K562 (cell line): ENCODE measurements around the gene AMIGO1. TPM values are rescaled to one million over a fixed set of nuclear protein-coding genes. Genes with fewer than 3 reads are reported as not detected.

ENCODE experiments used
- ADNP ChIP-seq: fragments of 200-800 bp; sonication (Bioruptor generic); IDR thresholded peaks from 2 replicates; pipeline ENCODE4 v1.6.1; 2016; ENCODE audit warnings: missing genetic modification characterization, missing compliant biosample characterization
- ARID2 ChIP-seq: fragments of 450-650 bp; IDR thresholded peaks from 2 replicates; pipeline ENCODE4 v1.6.1; 2017; ENCODE audit warnings: antibody characterized with exemption, mild to moderate bottlenecking
- ATF7 ChIP-seq: fragments of 450-650 bp; IDR thresholded peaks from 2 replicates; pipeline ENCODE4 v1.7.1; 2014; ENCODE audit warnings: mild to moderate bottlenecking, moderate library complexity
- BACH1 ChIP-seq: fragments of 200-800 bp; sonication (Bioruptor generic); IDR thresholded peaks from 2 replicates; pipeline ENCODE4 v1.6.1; 2016; ENCODE audit warnings: missing genetic modification characterization, missing compliant biosample characterization
- BRD9 ChIP-seq: fragments of 450-650 bp; IDR thresholded peaks from 2 replicates; pipeline ENCODE4 v1.6.1; 2018; ENCODE audit warnings: low read depth; ENCODE audit not compliant: partially characterized antibody
- CEBPG ChIP-seq, 3 experiments: fragments of 200-800 bp in 1 of 3; sonication (Bioruptor generic) in 1 of 3; sonication (generic) in 1 of 3; formaldehyde crosslinking in 1 of 3; IDR thresholded peaks in 2 of 3; conservative IDR thresholded peaks in 1 of 3; 2 replicates each; pipeline versions ENCODE4 v1.6.1 to v1.8.0; 2016 to 2022; ENCODE audit warnings: missing compliant biosample characterization in 2 of 3, missing genetic modification characterization in 2 of 3, mild to moderate bottlenecking in 1 of 3, missing genetic modification reagents in 1 of 3
- CHD2 ChIP-seq: IDR thresholded peaks from 2 replicates; pipeline ENCODE4 v1.6.1; 2011; ENCODE audit warnings: low read depth, low read length
- EP400 ChIP-seq: fragments of 450-650 bp; IDR thresholded peaks from 2 replicates; pipeline ENCODE4 v1.6.1; 2017; ENCODE audit warnings: antibody characterized with exemption, mild to moderate bottlenecking, moderate library complexity
- ERF ChIP-seq: fragments of 450-650 bp; formaldehyde crosslinking; IDR thresholded peaks from 2 replicates; pipeline ENCODE4 v1.4.0; 2020; ENCODE audit warnings: mild to moderate bottlenecking, mixed read lengths
- FUS ChIP-seq: fragments of 200-400 bp; formaldehyde crosslinking; optimal IDR thresholded peaks from 2 replicates; pipeline ENCODE3; 2017; ENCODE audit warnings: low read depth, low read length
- HMGXB4 ChIP-seq: sonication (generic); formaldehyde crosslinking; IDR thresholded peaks from 2 replicates; pipeline ENCODE4 v1.8.1; 2023; ENCODE audit warnings: mild to moderate bottlenecking, missing genetic modification reagents
- MLX ChIP-seq, 2 experiments: fragments of 450-650 bp in 1 of 2; sonication (generic) in 1 of 2; formaldehyde crosslinking; conservative IDR thresholded peaks; 2 replicates each; pipeline versions ENCODE4 v1.4.0 to v1.8.1; 2020 to 2022; ENCODE audit warnings: mild to moderate bottlenecking in 1 of 2, missing genetic modification reagents in 1 of 2
- PPARD ChIP-seq: fragments of 250-450 bp; sonication (Bioruptor Pico); IDR thresholded peaks from 2 replicates; pipeline ENCODE4 v1.8.0; 2022; ENCODE audit warnings: inconsistent platforms, mild to moderate bottlenecking, moderate library complexity
- PRMT5 ChIP-seq: sonication (generic); formaldehyde crosslinking; IDR thresholded peaks from 2 replicates; pipeline ENCODE4 v1.5.0; 2020; ENCODE audit warnings: missing genetic modification reagents
- PURB ChIP-seq: sonication (generic); formaldehyde crosslinking; IDR thresholded peaks from 2 replicates; pipeline ENCODE4 v1.9.0; 2021; ENCODE audit warnings: low read depth, mild to moderate bottlenecking, missing genetic modification reagents
- SNAPC5 ChIP-seq: fragments of 250-450 bp; sonication (Bioruptor Pico); IDR thresholded peaks from 2 replicates; pipeline ENCODE4 v1.8.0; 2021; ENCODE audit warnings: moderate library complexity, mild to moderate bottlenecking, inconsistent platforms
- SNIP1 ChIP-seq: fragments of 450-650 bp; IDR thresholded peaks from 2 replicates; pipeline ENCODE4 v1.7.1; 2017; ENCODE audit warnings: low read depth, mild to moderate bottlenecking
- THRAP3 ChIP-seq: fragments of 450-650 bp; IDR thresholded peaks from 2 replicates; pipeline ENCODE4 v1.6.1; 2016; ENCODE audit warnings: mild to moderate bottlenecking, inconsistent platforms, borderline replicate concordance
- ZNF143 ChIP-seq: sonication (generic); formaldehyde crosslinking; IDR thresholded peaks from 2 replicates; pipeline ENCODE4 v1.9.0; 2022; ENCODE audit warnings: mild to moderate bottlenecking, missing genetic modification reagents
- ZNF174 ChIP-seq: fragments of 250-450 bp; sonication (Bioruptor Pico); IDR thresholded peaks from 2 replicates; pipeline ENCODE4 v1.4.0; 2020; ENCODE audit warnings: mild to moderate bottlenecking
- ZNF584 ChIP-seq: fragments of 200-800 bp; sonication (Bioruptor generic); IDR thresholded peaks from 2 replicates; pipeline ENCODE4 v1.6.1; 2016; ENCODE audit warnings: low read depth, mild to moderate bottlenecking, missing genetic modification characterization, missing compliant biosample characterization
- polyA plus RNA-seq, 8 experiments: library from polyadenylated mRNA; depleted of rRNA in 4 of 8; stranded (reverse) in 5 of 8; unstranded in 3 of 8; fragments of >200 nt; fragmentation: Nextera tagmentation in 2 of 8; fragmentation: Illumina TruSeq in 1 of 8; extraction: Ambion mirVana in 2 of 8; extraction: Trizol in 1 of 8; gene quantifications; 2 replicates each; pipeline versions ENCODE4 v1.2.1 to v1.2.3, GENCODE V29; 2011 to 2014; ENCODE audit warnings: inconsistent platforms in 1 of 8, missing spikeins in 1 of 8
- total RNA-seq, 7 experiments: library from RNA; depleted of rRNA in 6 of 7; stranded (reverse); fragments of >200 nt in 6 of 7; fragmentation: Illumina TruSeq in 2 of 7; extraction: Trizol in 2 of 7; gene quantifications; 2 replicates each; pipeline versions ENCODE4 v1.2.1 to v1.2.3, GENCODE V29; 2011 to 2021; ENCODE audit warnings: low replicate concordance in 1 of 7
- TF ChIP-seq, protein P1 (sequence below): sonication (generic); IDR thresholded peaks from 2 replicates; pipeline ENCODE4 v1.6.1; 2016
- TF ChIP-seq, protein P2 (sequence below): conservative IDR thresholded peaks from 2 replicates; pipeline ENCODE4 v1.6.1; 2011; ENCODE audit warnings: low read depth, mild to moderate bottlenecking, low read length; ENCODE audit not compliant: control insufficient read depth

Gene AMIGO1
- total and polyA plus RNA-seq, 9 of the 15 experiments (the other 6 are each of a cell fraction or from before 2014, with no cell fraction given) = 0.24 to 1.0 (median 0.54) TPM

GRCh38 chr1:109548321-109549267 is 39.1 kb upstream of the AMIGO1 start, which contains the start of gene GNAI3 (continued):
- no peak for TF ChIP-seq ARID2
- peak; percentile 85 for TF ChIP-seq ATF7
- TF ChIP-seq ZNF174 (CRISPR knock-in tag) = no peak
- TF ChIP-seq BRD9 = no peak
- no peak for TF ChIP-seq ZNF584 (CRISPR knock-in tag)
- TF ChIP-seq THRAP3 = 0 out of 2 replicates have a peak, but pooled peaks have one; percentile 35
- no peak for TF ChIP-seq PRMT5 (CRISPR knock-in tag)
- TF ChIP-seq SNAPC5 (CRISPR knock-in tag) = no peak
- no peak for TF ChIP-seq SNIP1
- peak; percentile 69 to 89; a peak in 1 of 4 replicates for TF ChIP-seq MLX (CRISPR knock-in tag; conservative IDR thresholded peaks at IDR 0.05)
- no peak for TF ChIP-seq BACH1
- no peak for TF ChIP-seq CHD2
- TF ChIP-seq, protein P1, sequence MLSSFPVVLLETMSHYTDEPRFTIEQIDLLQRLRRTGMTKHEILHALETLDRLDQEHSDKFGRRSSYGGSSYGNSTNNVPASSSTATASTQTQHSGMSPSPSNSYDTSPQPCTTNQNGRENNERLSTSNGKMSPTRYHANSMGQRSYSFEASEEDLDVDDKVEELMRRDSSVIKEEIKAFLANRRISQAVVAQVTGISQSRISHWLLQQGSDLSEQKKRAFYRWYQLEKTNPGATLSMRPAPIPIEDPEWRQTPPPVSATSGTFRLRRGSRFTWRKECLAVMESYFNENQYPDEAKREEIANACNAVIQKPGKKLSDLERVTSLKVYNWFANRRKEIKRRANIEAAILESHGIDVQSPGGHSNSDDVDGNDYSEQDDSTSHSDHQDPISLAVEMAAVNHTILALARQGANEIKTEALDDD = no peak
- 0 out of 2 replicates have a peak, but pooled peaks have one; percentile 62 for TF ChIP-seq ERF (CRISPR knock-in tag)
- TF ChIP-seq, protein P2, sequence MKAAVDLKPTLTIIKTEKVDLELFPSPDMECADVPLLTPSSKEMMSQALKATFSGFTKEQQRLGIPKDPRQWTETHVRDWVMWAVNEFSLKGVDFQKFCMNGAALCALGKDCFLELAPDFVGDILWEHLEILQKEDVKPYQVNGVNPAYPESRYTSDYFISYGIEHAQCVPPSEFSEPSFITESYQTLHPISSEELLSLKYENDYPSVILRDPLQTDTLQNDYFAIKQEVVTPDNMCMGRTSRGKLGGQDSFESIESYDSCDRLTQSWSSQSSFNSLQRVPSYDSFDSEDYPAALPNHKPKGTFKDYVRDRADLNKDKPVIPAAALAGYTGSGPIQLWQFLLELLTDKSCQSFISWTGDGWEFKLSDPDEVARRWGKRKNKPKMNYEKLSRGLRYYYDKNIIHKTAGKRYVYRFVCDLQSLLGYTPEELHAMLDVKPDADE = peak; percentile 87; the same call in 1 of the 2 replicates
- no peak for TF ChIP-seq ADNP (tag)
- TF ChIP-seq HMGXB4 (CRISPR knock-in tag) = peak; percentile 46; the same call in 1 of the 2 replicates
- TF ChIP-seq PPARD (CRISPR knock-in tag) = no peak
- no peak for TF ChIP-seq PURB (CRISPR knock-in tag)
- TF ChIP-seq EP400 = peak; percentile 94
- no peak for TF ChIP-seq CEBPG (CRISPR knock-in tag; IDR thresholded peaks at IDR 0.05)
- no peak for TF ChIP-seq CEBPG (tag; conservative IDR thresholded peaks at IDR 0.05 in 1 of 2, IDR thresholded peaks at IDR 0.05 in 1 of 2)
- TF ChIP-seq FUS = no peak
- no peak for TF ChIP-seq ZNF143
